Fibroblast of the aortic adventitia (primary cell): ENCODE results near the gene FUS. TPM values are rescaled to one million over a fixed set of nuclear protein-coding genes. Genes with fewer than 3 reads are reported as not detected.

Source experiments
- DNase-seq: peaks from one replicate; pipeline ENCODE4 v3.0.0-alpha.2; 2010; ENCODE audit warnings: low read depth
- H3K4me3 ChIP-seq: 2 replicates; pipeline ENCODE4 v1.5.1; 2011; ENCODE audit warnings: low read depth, mild to moderate bottlenecking, control low read depth, low read length, moderate library complexity
- CTCF ChIP-seq: IDR thresholded peaks from 2 replicates; pipeline ENCODE4 v1.5.1; 2011; ENCODE audit warnings: mild to moderate bottlenecking, low read length, control low read depth, inconsistent platforms; ENCODE audit not compliant: insufficient read depth
- total RNA-seq: library from RNA; depleted of rRNA; stranded (reverse); fragments of >200 nt; gene quantifications from 2 replicates; pipeline ENCODE4 v1.2.3, GENCODE V29; 2012; ENCODE audit warnings: low replicate concordance

Gene FUS
- total RNA-seq, 1 donor, result 65.3 TPM

GRCh38 chr16:31182391-31182790 is 2.5 kb downstream of the FUS start:
- peak overlapping the region; percentile 96 for H3K4me3 ChIP-seq
- no peak for TF ChIP-seq CTCF
- DNase-seq, result no peak

DNA sequence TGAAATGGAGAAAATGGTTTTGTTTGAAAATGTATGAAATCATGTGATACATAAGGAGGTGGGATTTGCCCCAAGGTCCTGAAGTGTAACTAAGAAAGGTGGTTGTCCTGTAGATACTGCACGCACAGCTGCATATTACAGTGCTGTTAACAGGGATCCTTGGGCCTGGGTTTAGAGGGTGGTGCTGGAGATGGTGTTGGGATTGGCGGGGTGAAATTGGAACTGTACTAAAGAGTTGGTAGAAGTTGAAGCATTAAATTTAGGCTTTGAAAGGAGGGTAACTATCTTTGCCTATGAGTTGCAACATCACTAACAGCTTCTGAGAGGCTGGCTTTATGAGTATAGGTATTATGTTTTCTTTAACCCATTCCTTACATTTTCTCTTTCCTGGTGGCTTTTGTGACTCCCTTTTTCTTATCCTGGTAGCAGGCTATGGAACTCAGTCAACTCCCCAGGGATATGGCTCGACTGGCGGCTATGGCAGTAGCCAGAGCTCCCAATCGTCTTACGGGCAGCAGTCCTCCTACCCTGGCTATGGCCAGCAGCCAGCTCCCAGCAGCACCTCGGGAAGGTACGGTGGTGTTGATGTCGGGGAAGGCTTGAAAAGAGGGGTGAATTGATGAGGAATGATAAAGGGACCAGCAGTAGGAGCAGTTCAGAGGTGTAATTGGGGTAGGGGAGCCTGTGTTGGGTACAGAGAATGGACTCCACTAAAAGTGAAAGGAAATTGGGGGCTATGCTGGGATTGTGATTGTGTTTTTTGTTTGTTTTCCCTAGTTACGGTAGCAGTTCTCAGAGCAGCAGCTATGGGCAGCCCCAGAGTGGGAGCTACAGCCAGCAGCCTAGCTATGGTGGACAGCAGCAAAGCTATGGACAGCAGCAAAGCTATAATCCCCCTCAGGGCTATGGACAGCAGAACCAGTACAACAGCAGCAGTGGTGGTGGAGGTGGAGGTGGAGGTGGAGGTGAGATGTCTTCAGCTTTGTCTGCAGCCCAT is 3.8 kb downstream of the FUS start:
- peak overlapping the region; percentile 39 for H3K4me3 ChIP-seq
- DNase-seq, result no peak

GRCh38 chr16:31184888-31185287 is 4.9 kb downstream of the FUS start:
- no peak for TF ChIP-seq CTCF
- DNase-seq, result no peak
- H3K4me3 ChIP-seq, result no peak overlapping the region

More for the DNA sequence above, 3.8 kb downstream of the FUS start:
- TF ChIP-seq CTCF, result no peak

GRCh38 chr16:31185339-31185738 is 5.4 kb downstream of the FUS start:
- no peak for TF ChIP-seq CTCF
- DNase-seq, result no peak
- H3K4me3 ChIP-seq, result no peak overlapping the region

DNA sequence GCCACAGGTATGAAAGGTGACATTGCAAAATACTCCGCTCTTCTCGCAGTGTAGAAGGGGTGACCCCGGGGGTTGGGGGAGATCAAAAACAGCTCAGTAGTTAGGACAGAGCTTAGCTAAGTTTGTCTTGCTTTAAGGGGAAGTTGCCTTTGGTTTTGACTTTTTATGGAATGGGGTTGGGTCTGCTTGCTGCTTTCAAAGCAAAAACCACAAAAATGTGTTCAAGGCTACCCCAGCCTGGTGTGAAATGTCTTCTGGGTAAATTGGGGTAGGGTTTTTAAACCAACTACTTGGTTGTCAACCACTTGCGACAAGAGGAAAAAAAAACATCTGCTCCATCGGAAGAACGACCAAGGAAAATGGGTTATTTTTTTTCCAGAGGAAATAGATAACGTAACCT is 6.2 kb downstream of the FUS start:
- no peak overlapping the region for H3K4me3 ChIP-seq
- no peak for TF ChIP-seq CTCF
- no peak for DNase-seq

- no peak for TF ChIP-seq CTCF
- no peak for DNase-seq
- H3K4me3 ChIP-seq, result no peak overlapping the region
Measured at GRCh38 chr16:31186930-31187807, 7.2 kb downstream of the FUS start.
